RWPE2 (cell line): Measurements from ENCODE around the gene RPS5.
"Not testable (repeated sequence)": the region's sequence is repeated elsewhere in the genome, so short reads cannot be mapped to it uniquely, and the experiment has no call there.

Experiments used
- ATAC-seq: fragments of 200-7000 bp; cut with Tn5 transposase; 3 replicates; pipeline ENCODE4 v1.9.1; 2021; ENCODE audit warnings: low read depth
- DNase-seq: peaks from one replicate; pipeline ENCODE4 v3.0.0-alpha.2; 2020; ENCODE audit warnings: low spot score
- H3K27ac ChIP-seq: fragments of 450-650 bp; 2 replicates; pipeline ENCODE4 v1.5.1; 2017; ENCODE audit warnings: mild to moderate bottlenecking; ENCODE audit not compliant: poor library complexity, severe bottlenecking
- H3K27me3 ChIP-seq: fragments of 250-450 bp; sonication (Bioruptor Pico); 2 replicates; pipeline ENCODE4 v1.5.1; 2021; ENCODE audit warnings: mild to moderate bottlenecking, moderate library complexity; ENCODE audit not compliant: insufficient read depth, poor library complexity, severe bottlenecking
- H3K36me3 ChIP-seq: fragments of 250-450 bp; sonication (Bioruptor Pico); 2 replicates; pipeline ENCODE4 v1.5.1; 2020; ENCODE audit warnings: low read depth, mild to moderate bottlenecking, moderate library complexity
- H3K4me1 ChIP-seq: fragments of 250-450 bp; sonication (Bioruptor Pico); 2 replicates; pipeline ENCODE4 v1.5.1; 2021; ENCODE audit warnings: mild to moderate bottlenecking, moderate library complexity; ENCODE audit not compliant: insufficient read depth, poor library complexity, severe bottlenecking
- H3K4me3 ChIP-seq: fragments of 250-450 bp; sonication (Bioruptor Pico); 2 replicates; pipeline ENCODE4 v1.5.1; 2021; ENCODE audit warnings: mild to moderate bottlenecking, moderate library complexity; ENCODE audit not compliant: severe bottlenecking
- H3K9me3 ChIP-seq: fragments of 250-450 bp; sonication (Bioruptor Pico); 2 replicates; pipeline ENCODE4 v1.5.1; 2021; ENCODE audit warnings: mild to moderate bottlenecking, moderate library complexity; ENCODE audit not compliant: severe bottlenecking
- CTCF ChIP-seq: fragments of 450-650 bp; IDR thresholded peaks from one replicate; pipeline ENCODE4 v1.5.1; 2017; ENCODE audit warnings: mild to moderate bottlenecking, moderate library complexity; ENCODE audit not compliant: poor library complexity, severe bottlenecking

RPS5 gene

GRCh38 chr19:58440556-58440955, 53.5 kb downstream of the RPS5 start:
- H3K27me3 ChIP-seq: no peaks in the 10 kb centered on the region
- peaks cover 5% of the 10 kb centered on the region for H3K9me3 ChIP-seq
- H3K27ac ChIP-seq: peak overlapping the region; percentile 29
- no peak for TF ChIP-seq CTCF
- no peaks in the 10 kb centered on the region for H3K4me1 ChIP-seq
- ATAC-seq: no peak
- DNase-seq: no peak
- H3K4me3 ChIP-seq: peak overlapping the region; percentile 55
- H3K36me3 ChIP-seq: peaks cover 27% of the 10 kb centered on the region

GRCh38 chr19:58442986-58443385, 55.9 kb downstream of the RPS5 start:
- not testable (repeated sequence) for H3K36me3 ChIP-seq, H3K27ac ChIP-seq, H3K4me3 ChIP-seq, H3K4me1 ChIP-seq, H3K9me3 ChIP-seq, ATAC-seq, DNase-seq, H3K27me3 ChIP-seq
